Adrenal gland (tissue), 5 donors: Measurements from ENCODE around the gene MBTPS2.

Experiments used
- CTCF ChIP-seq, 6 experiments: fragments of 450-650 bp in 4 of 6; fragments of 200-600 bp in 2 of 6; sonication (generic) in 1 of 6; IDR thresholded peaks; 1 replicate in 5 of 6; 2 replicates in 1 of 6; pipeline versions ENCODE4 v1.5.1 to v1.8.0; 2016 to 2021; ENCODE audit warnings: antibody characterized with exemption in 6 of 6, mild to moderate bottlenecking in 2 of 6, moderate library complexity in 1 of 6
- POLR2A ChIP-seq, 2 donors: fragments of 450-650 bp; IDR thresholded peaks; one replicate each; pipeline ENCODE4 v1.6.1; 2017; ENCODE audit warnings: antibody characterized with exemption in 2 of 2, mild to moderate bottlenecking in 2 of 2, moderate library complexity in 1 of 2
- donor health status: DM: no; HTN: no; CAD: no.

GRCh38 chrX:21811832-21812231 is 27.6 kb upstream of the MBTPS2 start:
- TF ChIP-seq CTCF (IDR thresholded peaks at IDR 0.05): no peak
- no peak for TF ChIP-seq POLR2A (IDR thresholded peaks at IDR 0.05)
